Epithelial cell of esophagus (primary cell): ENCODE data around the gene CCDC91.

Source experiments
- DNase-seq: peaks from one replicate; pipeline ENCODE4 v3.0.0; 2010; ENCODE audit warnings: low read depth
- H3K4me3 ChIP-seq: 2 replicates; pipeline ENCODE4 v1.5.1; 2011; ENCODE audit warnings: mild to moderate bottlenecking, low read length, control low read depth
- CTCF ChIP-seq: IDR thresholded peaks from 2 replicates; pipeline ENCODE4 v1.5.1; 2011; ENCODE audit warnings: low read depth, mild to moderate bottlenecking, low read length, control low read depth, inconsistent platforms; ENCODE audit not compliant: insufficient read depth; ENCODE audit errors: missing control alignments

The CCDC91 gene

GRCh38 chr12:28178775-28179174 lies 11.5 kb upstream of the CCDC91 start:
- no peak for DNase-seq
- H3K4me3 ChIP-seq = no peak overlapping the region
- TF ChIP-seq CTCF = no peak

GRCh38 chr12:28180786-28181185 lies 9.5 kb upstream of the CCDC91 start:
- no peak for DNase-seq
- no peak for TF ChIP-seq CTCF
- no peak overlapping the region for H3K4me3 ChIP-seq

GRCh38 chr12:28184375-28184774 lies 5.9 kb upstream of the CCDC91 start:
- no peak for TF ChIP-seq CTCF
- DNase-seq = no peak
- no peak overlapping the region for H3K4me3 ChIP-seq

GRCh38 chr12:28186500-28186899 lies 3.8 kb upstream of the CCDC91 start:
- DNase-seq = no peak
- H3K4me3 ChIP-seq = no peak overlapping the region
- no peak for TF ChIP-seq CTCF

- no peak for TF ChIP-seq CTCF
- H3K4me3 ChIP-seq = peak overlapping the region; percentile 72
- no peak for DNase-seq
Measured at GRCh38 chr12:28189784-28190320, 404 bp upstream of the CCDC91 start.

GRCh38 chr12:28191051-28192048 lies 1.1 kb downstream of the CCDC91 start:
- DNase-seq = peak; percentile 60
- no peak for TF ChIP-seq CTCF
- H3K4me3 ChIP-seq = peak overlapping the region; percentile 72
